H1 (cell line): ENCODE results near the gene APOL1. TPM values are rescaled to one million over a fixed set of nuclear protein-coding genes. Genes with fewer than 3 reads are reported as not detected.

Source experiments
- CTCF ChIA-PET: fragments of 300-600 bp; sonication (Branson Sonifier 250); formaldehyde crosslinking; loops from one replicate; lab custom pipeline; 2021; ENCODE audit not compliant: partially characterized antibody; lab: Charles Lee
- POLR2A ChIA-PET: fragments of 300-600 bp; sonication (Branson Sonifier 250); formaldehyde crosslinking; loops from one replicate; lab custom pipeline; 2021; ENCODE audit warnings: inconsistent platforms; ENCODE audit not compliant: partially characterized antibody; lab: Charles Lee
- DNase-seq, 2 experiments: peaks; one replicate each; pipeline versions ENCODE4 v3.0.0 to v3.0.0-alpha.2; 2010 to 2022; ENCODE audit warnings: low spot score in 2 of 2, low read depth in 1 of 2, mixed read lengths in 1 of 2
- FAIRE-seq: peaks from 2 replicates; lab custom pipeline; 2011; peaks lifted over from hg19 to GRCh38; lab: Jason Lieb, UNC
- H2AFZ ChIP-seq: 2 replicates; pipeline ENCODE4 v1.8.1; 2012; ENCODE audit warnings: low read length, inconsistent platforms
- H2AK5ac ChIP-seq: 2 replicates; pipeline ENCODE4 v1.6.1; 2013; ENCODE audit warnings: low read depth, low read length
- H2BK120ac ChIP-seq: replicated peaks from 2 replicates; pipeline ENCODE3; 2013; ENCODE audit warnings: low read depth, low read length, inconsistent platforms
- H2BK12ac ChIP-seq: 2 replicates; pipeline ENCODE4 v1.6.1; 2013; ENCODE audit warnings: low read depth, low read length
- H2BK15ac ChIP-seq: 2 replicates; pipeline ENCODE4 v1.6.1; 2013; ENCODE audit warnings: low read length
- H2BK20ac ChIP-seq: 2 replicates; pipeline ENCODE4 v1.6.1; 2013; ENCODE audit warnings: low read length
- H2BK5ac ChIP-seq: 2 replicates; pipeline ENCODE4 v1.6.1; 2013; ENCODE audit warnings: low read depth, low read length
- H3K14ac ChIP-seq: 2 replicates; pipeline ENCODE4 v1.6.1; 2013; ENCODE audit warnings: inconsistent platforms; ENCODE audit not compliant: insufficient read length
- H3K18ac ChIP-seq: 2 replicates; pipeline ENCODE4 v1.6.1; 2013; ENCODE audit warnings: low read length; ENCODE audit errors: extremely low read depth
- H3K23ac ChIP-seq: 2 replicates; pipeline ENCODE4 v1.6.1; 2013; ENCODE audit warnings: inconsistent platforms; ENCODE audit not compliant: insufficient read length
- H3K23me2 ChIP-seq: 2 replicates; pipeline ENCODE4 v1.6.1; 2013; ENCODE audit warnings: low read depth, low read length
- H3K27ac ChIP-seq: 2 replicates; pipeline ENCODE4 v1.6.1; 2011; ENCODE audit warnings: low read depth, low read length, inconsistent platforms
- H3K27me3 ChIP-seq, 4 experiments: replicated peaks in 1 of 4; 1 replicate in 1 of 4; 2 replicates in 3 of 4; pipeline versions ENCODE4 v1.6.1 to v1.8.1; 2011 to 2013; ENCODE audit warnings: low read length in 3 of 4, mild to moderate bottlenecking in 3 of 4, inconsistent platforms in 2 of 4, mixed read lengths in 2 of 4, moderate library complexity in 1 of 4; ENCODE audit not compliant: control insufficient read depth in 3 of 4, insufficient read depth in 3 of 4; ENCODE audit errors: extremely low read depth in 1 of 4
- H3K36me3 ChIP-seq, 4 experiments: 2 replicates each; pipeline versions ENCODE4 v1.6.1 to v1.8.1; 2011 to 2013; ENCODE audit warnings: mild to moderate bottlenecking in 4 of 4, low read length in 3 of 4, moderate library complexity in 2 of 4, control low read depth in 1 of 4, inconsistent platforms in 1 of 4; ENCODE audit not compliant: insufficient read depth in 4 of 4, control insufficient read depth in 2 of 4
- H3K4ac ChIP-seq: replicated peaks from 2 replicates; pipeline ENCODE3; 2013; ENCODE audit warnings: low read length, low read depth, mixed read lengths, inconsistent platforms; ENCODE audit not compliant: insufficient read length
- H3K4me1 ChIP-seq, 4 experiments: replicated peaks in 1 of 4; 1 replicate in 1 of 4; 2 replicates in 3 of 4; pipeline versions ENCODE4 v1.6.1 to v1.8.1; 2011 to 2013; ENCODE audit warnings: low read length in 3 of 4, inconsistent platforms in 2 of 4, mixed read lengths in 1 of 4; ENCODE audit not compliant: insufficient read depth in 4 of 4, control insufficient read depth in 3 of 4
- H3K4me2 ChIP-seq, 2 experiments: 2 replicates each; pipeline versions ENCODE4 v1.6.1 to v1.8.1; 2011 to 2013; ENCODE audit warnings: low read depth in 2 of 2, low read length in 2 of 2, control low read depth in 1 of 2, inconsistent platforms in 1 of 2, mild to moderate bottlenecking in 1 of 2; ENCODE audit not compliant: insufficient read depth in 1 of 2
- H3K4me3 ChIP-seq, 4 experiments: fragments of 200-600, 300-600 bp in 1 of 4; sonication (generic), shearing (Covaris generic), sonication (Bioruptor Twin) in 1 of 4; 2 replicates each; pipeline versions ENCODE4 v1.5.1 to v1.8.1; 2011 to 2016; ENCODE audit warnings: low read length in 4 of 4, low read depth in 3 of 4, control low read depth in 2 of 4, inconsistent platforms in 2 of 4, mild to moderate bottlenecking in 2 of 4, mixed read lengths in 1 of 4, moderate library complexity in 1 of 4; ENCODE audit not compliant: insufficient read depth in 2 of 4; ENCODE audit errors: extremely low read depth in 1 of 4
- H3K56ac ChIP-seq: replicated peaks from 2 replicates; pipeline ENCODE3; 2013; ENCODE audit warnings: low read depth, mild to moderate bottlenecking, mixed read lengths, low read length, inconsistent platforms; ENCODE audit not compliant: insufficient read length
- H3K79me1 ChIP-seq: 2 replicates; pipeline ENCODE4 v1.6.1; 2013; ENCODE audit warnings: low read depth, low read length, control low read depth
- H3K79me2 ChIP-seq, 2 experiments: 2 replicates each; pipeline versions ENCODE4 v1.6.1 to v1.8.1; 2012 to 2013; ENCODE audit warnings: low read length in 2 of 2, mild to moderate bottlenecking in 2 of 2, inconsistent platforms in 1 of 2; ENCODE audit not compliant: insufficient read depth in 2 of 2, control insufficient read depth in 1 of 2
- H3K9ac ChIP-seq, 4 experiments: replicated peaks in 1 of 4; 1 replicate in 1 of 4; 2 replicates in 3 of 4; pipeline versions ENCODE4 v1.6.1 to v1.8.1; 2011 to 2013; ENCODE audit warnings: low read depth in 3 of 4, low read length in 3 of 4, control low read depth in 2 of 4, mild to moderate bottlenecking in 2 of 4, moderate library complexity in 2 of 4, inconsistent platforms in 1 of 4; ENCODE audit errors: extremely low read depth in 1 of 4
- H3K9me3 ChIP-seq, 2 experiments: 2 replicates each; pipeline versions ENCODE4 v1.6.1 to v1.8.1; 2012 to 2013; ENCODE audit warnings: mild to moderate bottlenecking in 2 of 2, moderate library complexity in 2 of 2, control low read depth in 1 of 2, inconsistent platforms in 1 of 2, low read depth in 1 of 2, low read length in 1 of 2, mixed read lengths in 1 of 2; ENCODE audit not compliant: insufficient read depth in 2 of 2
- H4K20me1 ChIP-seq, 2 experiments: replicated peaks in 1 of 2; 2 replicates each; pipeline versions ENCODE3 to v1.8.1; 2011 to 2013; ENCODE audit warnings: inconsistent platforms in 2 of 2, low read length in 2 of 2, mild to moderate bottlenecking in 1 of 2; ENCODE audit not compliant: insufficient read depth in 2 of 2, control insufficient read depth in 1 of 2
- H4K5ac ChIP-seq: 2 replicates; pipeline ENCODE4 v1.6.1; 2013; ENCODE audit warnings: low read length, low read depth, mixed read lengths, inconsistent platforms; ENCODE audit not compliant: insufficient read length
- H4K8ac ChIP-seq: 2 replicates; pipeline ENCODE4 v1.8.0; 2013; ENCODE audit warnings: mild to moderate bottlenecking, moderate library complexity, low read length, inconsistent platforms; ENCODE audit not compliant: insufficient read depth; ENCODE audit errors: extremely low read depth
- H4K91ac ChIP-seq: replicated peaks from 2 replicates; pipeline ENCODE3; 2013; ENCODE audit warnings: low read length, mixed read lengths, inconsistent platforms; ENCODE audit not compliant: insufficient read length
- ATF2 ChIP-seq: IDR thresholded peaks from 2 replicates; pipeline ENCODE4 v1.6.1; 2012; ENCODE audit warnings: low read length, inconsistent platforms
- E2F6 ChIP-seq: IDR thresholded peaks from 2 replicates; pipeline ENCODE4 v1.6.1; 2012; ENCODE audit warnings: inconsistent platforms
- EZH2 ChIP-seq: fragments of 200-600 bp; sonication (generic); IDR thresholded peaks from 2 replicates; pipeline ENCODE4 v1.7.1; 2012; ENCODE audit warnings: low read depth, mild to moderate bottlenecking, moderate library complexity, low read length, inconsistent platforms; ENCODE audit not compliant: severe bottlenecking
- JUN ChIP-seq: IDR thresholded peaks from 2 replicates; pipeline ENCODE4 v1.6.1; 2011; ENCODE audit warnings: low read depth, mild to moderate bottlenecking, improper control_type of control experiment, low read length
- KDM4A ChIP-seq: IDR thresholded peaks from one replicate; pipeline ENCODE4 v1.7.1; 2012; ENCODE audit warnings: low read depth, mild to moderate bottlenecking, moderate library complexity, low read length, inconsistent platforms; ENCODE audit not compliant: severe bottlenecking
- RBBP5 ChIP-seq: IDR thresholded peaks from 2 replicates; pipeline ENCODE4 v1.7.1; 2012; ENCODE audit warnings: low read depth, mild to moderate bottlenecking, inconsistent platforms, low read length, moderate library complexity, borderline replicate concordance
- RXRA ChIP-seq: IDR thresholded peaks from 2 replicates; pipeline ENCODE4 v1.6.1; 2011; ENCODE audit warnings: low read depth, mild to moderate bottlenecking, low read length, moderate library complexity; ENCODE audit not compliant: insufficient read depth
- SAP30 ChIP-seq: fragments of 300-600 bp; sonication (generic); IDR thresholded peaks from 2 replicates; pipeline ENCODE4 v1.7.1; 2012; ENCODE audit warnings: low read length, moderate library complexity, mild to moderate bottlenecking, inconsistent platforms; ENCODE audit not compliant: insufficient read depth, insufficient replicate concordance
- TAF1 ChIP-seq: IDR thresholded peaks from 2 replicates; pipeline ENCODE4 v1.6.1; 2011; ENCODE audit warnings: mild to moderate bottlenecking, low read depth, low read length
- TAF7 ChIP-seq: optimal IDR thresholded peaks from 2 replicates; pipeline ENCODE3; 2011; ENCODE audit warnings: low read depth, mild to moderate bottlenecking, inconsistent platforms, low read length, moderate library complexity, borderline replicate concordance
- WGBS, 2 experiments: shearing (Covaris generic) in 1 of 2; methylation state at CpG; one replicate each; pipeline versions ENCODE4 v1.1.6 to v1.1.7; 2013 to 2015; ENCODE audit warnings: low lambda C conversion rate in 2 of 2, mixed read lengths in 2 of 2, inconsistent platforms in 1 of 2, low coverage in 1 of 2, missing lambda C conversion rate in 1 of 2; ENCODE audit not compliant: insufficient replicate concordance in 2 of 2, insufficient coverage in 1 of 2, insufficient read length in 1 of 2; ENCODE audit errors: extremely low coverage in 1 of 2, missing lambda C conversion rate in 1 of 2; 5-methylcytosine and 5-hydroxymethylcytosine counted together
- polyA plus RNA-seq, 7 experiments: library from polyadenylated mRNA; depleted of rRNA in 3 of 7; stranded (reverse) in 5 of 7; unstranded in 2 of 7; fragments of >200 nt in 5 of 7; fragments of 200-250 nt in 2 of 7; gene quantifications; 1 replicate in 5 of 7; 2 replicates in 1 of 7; 4 replicates in 1 of 7; pipeline versions ENCODE4 v1.2.1 to v1.2.3, GENCODE V29; 2011 to 2013; ENCODE audit warnings: missing spikeins in 2 of 7, mixed read lengths in 2 of 7
- total RNA-seq: library from RNA; stranded (reverse); fragmentation: NEBNext Ultra II Directional; extraction: Animal tissue kit (Norgen Biotek cat#: 25700); gene quantifications from 2 replicates; pipeline ENCODE4 v1.2.1, GENCODE V29; 2021

The APOL1 gene
- total and polyA plus RNA-seq, 2 of the 8 experiments (the other 6 are each of a cell fraction or from before 2014, with no cell fraction given) = not detected

GRCh38 chr22:36218648-36219193, 34.2 kb upstream of the APOL1 start:
- no peak overlapping the region for H3K56ac ChIP-seq
- DNase-seq (no peak), FAIRE-seq (no peak)
- no peak overlapping the region for H3K27ac ChIP-seq
- WGBS, 2 experiments = 75% methylated on average over 7 of the region's 7 CpGs; no CpG with 5 or more reads in 1 of the 2 experiments
- no peaks in the 10 kb centered on the region for H4K20me1 ChIP-seq
- no peak overlapping the region for H2AFZ ChIP-seq
- H3K4me2 ChIP-seq = no peak overlapping the region
- H2AK5ac ChIP-seq = no peak overlapping the region
- no peak overlapping the region for H3K4me3 ChIP-seq
- peaks cover 0 to 3% (median 0%) of the 10 kb centered on the region in 4 experiments; a peak in 1 of 7 replicates for H3K4me1 ChIP-seq
- H3K79me2 ChIP-seq = no peaks in the 10 kb centered on the region
- no peaks in the 10 kb centered on the region for H3K9me3 ChIP-seq
- no peaks in the 10 kb centered on the region for H3K23me2 ChIP-seq
- no peaks in the 10 kb centered on the region for H3K36me3 ChIP-seq
- no peak overlapping the region for H3K18ac ChIP-seq
- H3K4ac ChIP-seq = no peak overlapping the region
- no peak overlapping the region for H2BK20ac ChIP-seq
- no peak overlapping the region for H2BK15ac ChIP-seq
- H4K5ac ChIP-seq = no peak overlapping the region
- peaks cover 0 to 2% (median 0%) of the 10 kb centered on the region in 4 experiments; a peak in 3 of 7 replicates for H3K27me3 ChIP-seq
- no peak overlapping the region for H2BK120ac ChIP-seq
- H4K8ac ChIP-seq = no peak overlapping the region
- no peak overlapping the region for H2BK5ac ChIP-seq
- no peak overlapping the region for H4K91ac ChIP-seq
- no peaks in the 10 kb centered on the region for H3K79me1 ChIP-seq
- H3K23ac ChIP-seq = no peak overlapping the region
- ChIA-PET CTCF (interaction anchor here (1.3 kb wide), 1 partner anchor 20 kb away, joined by 4 read pairs; no protein-coding TSS in a partner anchor), POLR2A (no interaction called here)
- H2BK12ac ChIP-seq = no peak overlapping the region
- H3K9ac ChIP-seq = no peak overlapping the region
- H3K14ac ChIP-seq = no peak overlapping the region
- TF ChIP-seq KDM4A = no peak
- TF ChIP-seq RBBP5 = no peak
- no peak for TF ChIP-seq ATF2
- TF ChIP-seq E2F6 = no peak
- TF ChIP-seq EZH2 = no peak
- TF ChIP-seq JUN = no peak
- TF ChIP-seq SAP30 = no peak
- TF ChIP-seq TAF7 = no peak
- no peak for TF ChIP-seq TAF1
- no peak for TF ChIP-seq RXRA
